SU-DHL-6 (cell line): Measurements from ENCODE around the gene AHDC1.

Experiments
- H2AFZ ChIP-seq: fragments of 200-600 bp; sonication (generic); 2 replicates; pipeline ENCODE4 v1.6.1; 2014; ENCODE audit warnings: low read depth, mild to moderate bottlenecking, moderate library complexity, mixed read lengths, antibody characterized with exemption, low read length; ENCODE audit not compliant: severe bottlenecking
- H3F3A ChIP-seq: fragments of 200-600 bp; shearing (Covaris generic); 2 replicates; pipeline ENCODE4 v1.6.0; 2016; ENCODE audit warnings: antibody characterized with exemption, mild to moderate bottlenecking; ENCODE audit not compliant: insufficient read depth
- H3K27ac ChIP-seq: fragments of 200-600 bp; sonication (generic); 2 replicates; pipeline ENCODE4 v1.5.1; 2016; ENCODE audit warnings: low read depth, mild to moderate bottlenecking, low read length, moderate library complexity, mixed read lengths
- H3K27me3 ChIP-seq: fragments of 200-600 bp; sonication (generic), shearing (Covaris generic); 2 replicates; pipeline ENCODE4 v1.6.0; 2014; ENCODE audit warnings: mild to moderate bottlenecking, low read length
- H3K36me3 ChIP-seq: fragments of 200-600 bp; sonication (generic); 2 replicates; pipeline ENCODE4 v1.6.1; 2014; ENCODE audit warnings: mild to moderate bottlenecking, low read length, mixed read lengths
- H3K4me2 ChIP-seq: fragments of 300-600, 200-600 bp; shearing (Covaris generic), sonication (generic); 2 replicates; pipeline ENCODE4 v1.6.0; 2014; ENCODE audit warnings: low read length, low read depth, mild to moderate bottlenecking; ENCODE audit not compliant: poor library complexity, severe bottlenecking
- H3K4me3 ChIP-seq: fragments of 200-600 bp; sonication (generic); 2 replicates; pipeline ENCODE4 v1.5.1; 2014; ENCODE audit warnings: antibody characterized with exemption, low read length, mild to moderate bottlenecking, mixed read lengths; ENCODE audit not compliant: insufficient read depth, poor library complexity, severe bottlenecking
- H3K79me2 ChIP-seq: fragments of 200-600 bp; sonication (generic); 2 replicates; pipeline ENCODE4 v1.6.1; 2014; ENCODE audit warnings: mild to moderate bottlenecking, low read length, moderate library complexity; ENCODE audit not compliant: insufficient read depth
- H3K9ac ChIP-seq: fragments of 200-600 bp; sonication (generic); 2 replicates; pipeline ENCODE4 v1.7.0; 2014; ENCODE audit warnings: mild to moderate bottlenecking, low read length
- H3K9me2 ChIP-seq: fragments of 200-600 bp; sonication (generic); replicated peaks from 2 replicates; pipeline ENCODE4 v1.6.1; 2014; ENCODE audit warnings: low read length; ENCODE audit not compliant: insufficient read depth
- H3K9me3 ChIP-seq: fragments of 200-600 bp; sonication (generic); 2 replicates; pipeline ENCODE4 v1.6.1; 2014; ENCODE audit warnings: low read length, mixed read lengths; ENCODE audit not compliant: insufficient read depth
- H4K20me1 ChIP-seq: fragments of 200-600 bp; sonication (generic); 2 replicates; pipeline ENCODE4 v1.6.1; 2014; ENCODE audit warnings: low read depth, mild to moderate bottlenecking, antibody characterized with exemption, low read length, moderate library complexity, mixed read lengths
- CTCF ChIP-seq: fragments of 200-600 bp; sonication (generic); IDR thresholded peaks from one replicate; pipeline ENCODE4 v1.5.1; 2017; ENCODE audit warnings: antibody characterized with exemption, mild to moderate bottlenecking, low read length, moderate library complexity; ENCODE audit not compliant: insufficient read depth, poor library complexity, severe bottlenecking
- EZH2phosphoT487 ChIP-seq: fragments of 200-600 bp; sonication (generic), shearing (Covaris generic); conservative IDR thresholded peaks from 2 replicates; pipeline ENCODE4 v1.6.1; 2018; ENCODE audit warnings: mild to moderate bottlenecking, antibody characterized with exemption, low read length, moderate library complexity, mixed read lengths

Gene AHDC1

GRCh38 chr1:27531959-27532685 lies 71.8 kb downstream of the AHDC1 start:
- Histone ChIP-seq H3K36me3 (no peaks in the 10 kb centered on the region), H4K20me1 (no peaks in the 10 kb centered on the region), H3K4me2 (no peak overlapping the region), H3F3A (no peaks in the 10 kb centered on the region; the same call in 1 of the 2 replicates), H2AFZ (no peak overlapping the region), H3K27ac (no peak overlapping the region), H3K27me3 (no peaks in the 10 kb centered on the region), H3K9ac (no peak overlapping the region), H3K79me2 (no peaks in the 10 kb centered on the region), H3K9me3 (no peaks in the 10 kb centered on the region), H3K9me2 (no peaks in the 10 kb centered on the region), H3K4me3 (no peak overlapping the region)
- TF ChIP-seq CTCF (no peak), EZH2phosphoT487 (no peak)

DNA sequence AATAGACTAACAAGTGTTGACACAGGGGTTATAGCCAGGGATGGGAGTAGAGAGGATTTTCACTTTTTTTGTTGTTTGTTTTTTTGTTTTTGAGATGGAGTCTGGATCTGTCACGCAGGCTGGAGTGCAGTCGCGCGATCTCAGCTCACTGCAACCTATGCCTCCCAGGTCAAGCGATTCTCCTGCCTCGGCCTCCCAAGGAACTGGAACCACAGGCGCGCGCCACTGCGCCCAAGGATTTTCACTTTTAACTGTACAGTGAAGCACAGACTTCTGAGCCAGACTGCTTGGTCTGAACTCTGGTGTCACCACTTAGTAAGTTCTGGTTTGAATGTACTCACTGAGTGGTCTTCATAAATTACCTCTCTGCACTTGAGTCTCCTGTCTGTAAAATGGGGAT lies 73.8 kb downstream of the AHDC1 start:
- TF ChIP-seq CTCF (no peak), EZH2phosphoT487 (no peak)
- Histone ChIP-seq H4K20me1 (no peaks in the 10 kb centered on the region), H3K9me2 (no peaks in the 10 kb centered on the region), H3K79me2 (no peaks in the 10 kb centered on the region), H3K9me3 (no peaks in the 10 kb centered on the region), H3K27me3 (no peaks in the 10 kb centered on the region), H3K4me2 (no peak overlapping the region), H3K27ac (no peak overlapping the region), H2AFZ (no peak overlapping the region), H3K9ac (no peak overlapping the region), H3K36me3 (no peaks in the 10 kb centered on the region), H3F3A (peaks cover 12% of the 10 kb centered on the region), H3K4me3 (no peak overlapping the region)

GRCh38 chr1:27529704-27530018 lies 74.3 kb downstream of the AHDC1 start:
- Histone ChIP-seq H4K20me1 (no peaks in the 10 kb centered on the region), H3K9me2 (no peaks in the 10 kb centered on the region), H3K27ac (no peak overlapping the region), H3K36me3 (no peaks in the 10 kb centered on the region), H3K9ac (no peak overlapping the region), H2AFZ (no peak overlapping the region), H3F3A (peaks cover 15% of the 10 kb centered on the region), H3K4me2 (no peak overlapping the region), H3K27me3 (no peaks in the 10 kb centered on the region), H3K79me2 (no peaks in the 10 kb centered on the region), H3K4me3 (no peak overlapping the region), H3K9me3 (no peaks in the 10 kb centered on the region)
- TF ChIP-seq EZH2phosphoT487 (no peak), CTCF (no peak)
